ENCODE measurements around the gene TAAR1. TPM values are rescaled to one million over a fixed set of nuclear protein-coding genes. Genes with fewer than 3 reads are reported as not detected.
"Not testable (repeated sequence)": the region's sequence is repeated elsewhere in the genome, so short reads cannot be mapped to it uniquely, and the experiment has no call there.

TAAR1 gene, protein sequence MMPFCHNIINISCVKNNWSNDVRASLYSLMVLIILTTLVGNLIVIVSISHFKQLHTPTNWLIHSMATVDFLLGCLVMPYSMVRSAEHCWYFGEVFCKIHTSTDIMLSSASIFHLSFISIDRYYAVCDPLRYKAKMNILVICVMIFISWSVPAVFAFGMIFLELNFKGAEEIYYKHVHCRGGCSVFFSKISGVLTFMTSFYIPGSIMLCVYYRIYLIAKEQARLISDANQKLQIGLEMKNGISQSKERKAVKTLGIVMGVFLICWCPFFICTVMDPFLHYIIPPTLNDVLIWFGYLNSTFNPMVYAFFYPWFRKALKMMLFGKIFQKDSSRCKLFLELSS
- not detected for total RNA-seq

GRCh38 chr6:132659082-132659481 is at the start of gene TAAR1:
Gene TAAR1 (minus strand): TSS chr6:132659182. CDS start chr6:132646003, 13,179 bp downstream.
- Histone ChIP-seq H3K27me3 (no peaks in the 10 kb centered on the region), H3K27ac (no peak within 1 kb of the TSS), H3K4me3 (no peak within 1 kb of the TSS), H3K9me3 (no peaks in the 10 kb centered on the region), H3K36me3 (no peaks in the 10 kb centered on the region), H3K4me1 (no peaks in the 10 kb centered on the region)
- DNase-seq = no peak
- TF ChIP-seq, protein P1, sequence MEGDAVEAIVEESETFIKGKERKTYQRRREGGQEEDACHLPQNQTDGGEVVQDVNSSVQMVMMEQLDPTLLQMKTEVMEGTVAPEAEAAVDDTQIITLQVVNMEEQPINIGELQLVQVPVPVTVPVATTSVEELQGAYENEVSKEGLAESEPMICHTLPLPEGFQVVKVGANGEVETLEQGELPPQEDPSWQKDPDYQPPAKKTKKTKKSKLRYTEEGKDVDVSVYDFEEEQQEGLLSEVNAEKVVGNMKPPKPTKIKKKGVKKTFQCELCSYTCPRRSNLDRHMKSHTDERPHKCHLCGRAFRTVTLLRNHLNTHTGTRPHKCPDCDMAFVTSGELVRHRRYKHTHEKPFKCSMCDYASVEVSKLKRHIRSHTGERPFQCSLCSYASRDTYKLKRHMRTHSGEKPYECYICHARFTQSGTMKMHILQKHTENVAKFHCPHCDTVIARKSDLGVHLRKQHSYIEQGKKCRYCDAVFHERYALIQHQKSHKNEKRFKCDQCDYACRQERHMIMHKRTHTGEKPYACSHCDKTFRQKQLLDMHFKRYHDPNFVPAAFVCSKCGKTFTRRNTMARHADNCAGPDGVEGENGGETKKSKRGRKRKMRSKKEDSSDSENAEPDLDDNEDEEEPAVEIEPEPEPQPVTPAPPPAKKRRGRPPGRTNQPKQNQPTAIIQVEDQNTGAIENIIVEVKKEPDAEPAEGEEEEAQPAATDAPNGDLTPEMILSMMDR (IDR thresholded peaks at IDR 0.05) = no peak
- TF ChIP-seq POLR2A (IDR thresholded peaks at IDR 0.05) = no peak

DNA sequence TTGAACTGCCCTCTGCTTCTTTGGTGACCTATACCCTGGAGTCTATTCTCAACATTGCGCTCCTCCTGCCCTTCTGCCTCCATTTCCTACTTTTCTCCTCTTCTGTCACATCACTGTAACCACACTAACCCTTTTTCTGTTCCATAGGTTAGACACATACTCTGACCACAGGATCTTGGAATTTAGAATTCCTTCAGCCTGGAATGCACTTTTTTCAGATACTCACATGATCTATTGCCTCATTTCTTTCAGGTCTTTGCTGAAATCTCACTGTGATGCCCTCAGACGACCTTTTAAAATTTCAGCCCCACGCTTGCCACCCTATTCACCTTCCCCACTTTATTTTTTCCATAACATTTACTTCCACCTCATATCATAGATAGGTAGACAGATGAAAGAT is 49.8 kb upstream of the TAAR1 start:
- H3K4me3 ChIP-seq = no peak overlapping the region
- H3K4me1 ChIP-seq = no peaks in the 10 kb centered on the region
- no peaks in the 10 kb centered on the region for H3K27me3 ChIP-seq
- H3K9me3 ChIP-seq = peaks cover 0 to 6% (median 0%) of the 10 kb centered on the region in 4 donors
- no peaks in the 10 kb centered on the region for H3K36me3 ChIP-seq
- TF ChIP-seq POLR2A (IDR thresholded peaks at IDR 0.05) = no peak
- TF ChIP-seq, protein P1 (IDR thresholded peaks at IDR 0.05) = no peak
- DNase-seq = no peak
- H3K27ac ChIP-seq = no peak overlapping the region

DNA sequence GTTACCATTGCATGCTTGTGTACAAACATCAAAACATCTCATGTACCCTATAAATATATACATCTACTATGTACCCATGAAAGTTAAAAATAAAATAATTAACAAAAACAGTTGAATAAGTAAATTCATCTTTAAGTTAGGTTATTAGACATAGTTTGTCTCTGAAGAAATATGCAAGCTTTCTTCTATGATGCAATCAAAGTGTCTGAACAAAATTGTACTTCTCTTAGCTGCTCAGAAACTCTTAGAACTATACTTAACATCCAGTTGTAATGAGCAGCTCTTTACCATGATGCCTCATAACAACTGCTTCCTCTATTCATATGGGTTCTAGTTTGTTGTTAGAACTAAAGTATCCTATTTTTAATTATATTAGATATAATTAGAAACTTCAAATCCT is 49.0 kb upstream of the TAAR1 start:
- no peak overlapping the region for H3K4me3 ChIP-seq
- H3K9me3 ChIP-seq = peaks cover 0 to 6% (median 0%) of the 10 kb centered on the region in 4 donors
- no peaks in the 10 kb centered on the region for H3K4me1 ChIP-seq
- no peaks in the 10 kb centered on the region for H3K36me3 ChIP-seq
- no peaks in the 10 kb centered on the region for H3K27me3 ChIP-seq
- H3K27ac ChIP-seq = no peak overlapping the region
- no peak for DNase-seq
- TF ChIP-seq, protein P1 (IDR thresholded peaks at IDR 0.05) = no peak
- no peak for TF ChIP-seq POLR2A (IDR thresholded peaks at IDR 0.05)

GRCh38 chr6:132706756-132707155 is 47.8 kb upstream of the TAAR1 start:
- H3K27me3 ChIP-seq, H3K4me1 ChIP-seq, H3K4me3 ChIP-seq, DNase-seq, H3K27ac ChIP-seq, H3K36me3 ChIP-seq, H3K9me3 ChIP-seq: not testable (repeated sequence)

GRCh38 chr6:132703936-132704335 is 45.0 kb upstream of the TAAR1 start:
- Histone ChIP-seq H3K27me3 (no peaks in the 10 kb centered on the region), H3K4me1 (no peaks in the 10 kb centered on the region), H3K36me3 (no peaks in the 10 kb centered on the region), H3K27ac (no peak overlapping the region), H3K4me3 (no peak overlapping the region), H3K9me3 (peaks cover 0 to 6% (median 0%) of the 10 kb centered on the region in 4 donors)
- no peak for DNase-seq
- TF ChIP-seq, protein P1 (IDR thresholded peaks at IDR 0.05) = no peak
- no peak for TF ChIP-seq POLR2A (IDR thresholded peaks at IDR 0.05)

DNA sequence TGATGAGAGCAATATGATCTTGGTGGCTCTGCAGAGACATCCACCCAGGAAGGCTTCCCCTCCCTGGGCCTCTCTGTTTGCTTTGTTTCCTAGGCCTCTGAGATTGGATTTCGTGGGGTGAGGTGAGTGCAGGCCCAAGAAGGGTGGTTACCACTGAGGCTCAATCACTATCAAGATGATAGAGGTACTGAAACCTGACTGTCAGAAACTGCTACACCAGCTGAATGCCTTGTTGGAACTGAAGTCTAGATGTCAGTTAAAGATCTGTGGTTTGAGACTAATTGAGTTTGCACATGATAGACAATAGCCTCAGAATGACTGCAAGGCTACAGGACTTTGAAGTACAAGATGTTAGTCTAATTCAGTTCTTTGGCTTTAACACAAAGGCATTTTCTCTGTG is 39.6 kb upstream of the TAAR1 start:
- no peak overlapping the region for H3K4me3 ChIP-seq
- no peak for DNase-seq
- no peaks in the 10 kb centered on the region for H3K36me3 ChIP-seq
- TF ChIP-seq POLR2A (IDR thresholded peaks at IDR 0.05) = no peak
- TF ChIP-seq, protein P1 (IDR thresholded peaks at IDR 0.05) = no peak
- H3K27me3 ChIP-seq = no peaks in the 10 kb centered on the region
- no peak overlapping the region for H3K27ac ChIP-seq
- peaks cover 0 to 7% (median 0%) of the 10 kb centered on the region in 4 donors for H3K9me3 ChIP-seq
- no peaks in the 10 kb centered on the region for H3K4me1 ChIP-seq

All from Peyer's patch (tissue), 4 donors.